ENCODE data around the gene JAZF1.

JAZF1 gene

GRCh38 chr7:27992755-27993493 is 187.7 kb downstream of the JAZF1 start:
- ATAC-seq = no peak
- TF ChIP-seq, protein P1, sequence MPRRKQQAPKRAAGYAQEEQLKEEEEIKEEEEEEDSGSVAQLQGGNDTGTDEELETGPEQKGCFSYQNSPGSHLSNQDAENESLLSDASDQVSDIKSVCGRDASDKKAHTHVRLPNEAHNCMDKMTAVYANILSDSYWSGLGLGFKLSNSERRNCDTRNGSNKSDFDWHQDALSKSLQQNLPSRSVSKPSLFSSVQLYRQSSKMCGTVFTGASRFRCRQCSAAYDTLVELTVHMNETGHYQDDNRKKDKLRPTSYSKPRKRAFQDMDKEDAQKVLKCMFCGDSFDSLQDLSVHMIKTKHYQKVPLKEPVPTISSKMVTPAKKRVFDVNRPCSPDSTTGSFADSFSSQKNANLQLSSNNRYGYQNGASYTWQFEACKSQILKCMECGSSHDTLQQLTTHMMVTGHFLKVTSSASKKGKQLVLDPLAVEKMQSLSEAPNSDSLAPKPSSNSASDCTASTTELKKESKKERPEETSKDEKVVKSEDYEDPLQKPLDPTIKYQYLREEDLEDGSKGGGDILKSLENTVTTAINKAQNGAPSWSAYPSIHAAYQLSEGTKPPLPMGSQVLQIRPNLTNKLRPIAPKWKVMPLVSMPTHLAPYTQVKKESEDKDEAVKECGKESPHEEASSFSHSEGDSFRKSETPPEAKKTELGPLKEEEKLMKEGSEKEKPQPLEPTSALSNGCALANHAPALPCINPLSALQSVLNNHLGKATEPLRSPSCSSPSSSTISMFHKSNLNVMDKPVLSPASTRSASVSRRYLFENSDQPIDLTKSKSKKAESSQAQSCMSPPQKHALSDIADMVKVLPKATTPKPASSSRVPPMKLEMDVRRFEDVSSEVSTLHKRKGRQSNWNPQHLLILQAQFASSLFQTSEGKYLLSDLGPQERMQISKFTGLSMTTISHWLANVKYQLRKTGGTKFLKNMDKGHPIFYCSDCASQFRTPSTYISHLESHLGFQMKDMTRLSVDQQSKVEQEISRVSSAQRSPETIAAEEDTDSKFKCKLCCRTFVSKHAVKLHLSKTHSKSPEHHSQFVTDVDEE (CRISPR knock-in tag; IDR thresholded peaks at IDR 0.05) = no peak
- TF ChIP-seq POU6F1 (CRISPR knock-in tag; IDR thresholded peaks at IDR 0.05; ENCODE audit: borderline replicate concordance, low read depth) = no peak
- TF ChIP-seq ISL1 (CRISPR knock-in tag; IDR thresholded peaks at IDR 0.05) = no peak
- no peak for TF ChIP-seq ARNTL (CRISPR knock-in tag; IDR thresholded peaks at IDR 0.05; ENCODE audit: borderline replicate concordance, low read depth)
- TF ChIP-seq OSR1 (CRISPR knock-in tag; IDR thresholded peaks at IDR 0.05) = no peak
- TF ChIP-seq CSDC2 (CRISPR knock-in tag; IDR thresholded peaks at IDR 0.05) = no peak
- no peak for TF ChIP-seq GLIS3 (CRISPR knock-in tag; IDR thresholded peaks at IDR 0.05)
- TF ChIP-seq TCF4 (CRISPR knock-in tag; IDR thresholded peaks at IDR 0.05; ENCODE audit: borderline replicate concordance) = no peak

DNA sequence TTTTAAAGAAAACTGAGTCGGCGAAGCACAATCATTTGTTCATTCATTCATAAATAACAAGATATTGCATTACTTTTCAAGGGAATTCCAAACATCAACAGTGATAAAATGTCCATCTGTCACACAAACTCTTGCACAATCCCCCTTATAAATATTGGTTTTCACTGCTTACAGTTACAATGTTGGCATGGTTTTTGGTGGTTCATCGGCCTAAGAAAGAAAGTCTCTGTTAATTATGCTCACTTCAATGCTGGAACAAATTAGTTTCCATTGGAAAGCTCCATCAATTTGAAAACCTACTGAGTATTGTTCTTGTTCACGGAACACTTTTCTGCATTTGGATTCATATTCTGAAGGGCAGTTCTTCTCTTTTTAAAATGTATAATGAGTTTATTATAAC is 188.5 kb downstream of the JAZF1 start:
- TF ChIP-seq TCF4 (CRISPR knock-in tag; IDR thresholded peaks at IDR 0.05; ENCODE audit: borderline replicate concordance) (no peak), ESRRG (CRISPR knock-in tag; IDR thresholded peaks at IDR 0.05) (no peak), GLIS3 (CRISPR knock-in tag; IDR thresholded peaks at IDR 0.05) (no peak)
- no peak for ATAC-seq

GRCh38 chr7:27991006-27991528 is 189.5 kb downstream of the JAZF1 start:
- no peak for TF ChIP-seq RARB (CRISPR knock-in tag; IDR thresholded peaks at IDR 0.05)
- no peak for TF ChIP-seq ZNF70 (CRISPR knock-in tag; IDR thresholded peaks at IDR 0.05)
- TF ChIP-seq POU6F1 (CRISPR knock-in tag; IDR thresholded peaks at IDR 0.05; ENCODE audit: borderline replicate concordance, low read depth) = no peak
- TF ChIP-seq ZNF8 (CRISPR knock-in tag; IDR thresholded peaks at IDR 0.05) = no peak
- no peak for TF ChIP-seq PPARA (CRISPR knock-in tag; IDR thresholded peaks at IDR 0.05; ENCODE audit: borderline replicate concordance)
- TF ChIP-seq ESRRG (CRISPR knock-in tag; IDR thresholded peaks at IDR 0.05) = no peak
- TF ChIP-seq CREB5 (CRISPR knock-in tag; IDR thresholded peaks at IDR 0.05; ENCODE audit: low read depth) = no peak
- TF ChIP-seq OSR1 (CRISPR knock-in tag; IDR thresholded peaks at IDR 0.05) = no peak
- TF ChIP-seq TOX (CRISPR knock-in tag; IDR thresholded peaks at IDR 0.05; ENCODE audit: borderline replicate concordance) = no peak
- no peak for TF ChIP-seq ISL1 (CRISPR knock-in tag; IDR thresholded peaks at IDR 0.05)
- TF ChIP-seq CSDC2 (CRISPR knock-in tag; IDR thresholded peaks at IDR 0.05) = no peak
- TF ChIP-seq, protein P1 (CRISPR knock-in tag; IDR thresholded peaks at IDR 0.05) = no peak
- TF ChIP-seq SNAI2 (CRISPR knock-in tag; IDR thresholded peaks at IDR 0.05) = no peak
- TF ChIP-seq ZFP30 (CRISPR knock-in tag; IDR thresholded peaks at IDR 0.05) = no peak
- TF ChIP-seq BACH2 (CRISPR knock-in tag; IDR thresholded peaks at IDR 0.05; ENCODE audit: borderline replicate concordance) = no peak
- no peak for ATAC-seq
